A549 treated with AZD2906 at 1 μM for 4 hours (cell line): ENCODE measurements around the gene MAST1. TPM values are rescaled to one million over a fixed set of nuclear protein-coding genes. Genes with fewer than 3 reads are reported as not detected.

Source experiments
- total RNA-seq: library from RNA; stranded (reverse); fragments of 200-300 nt; extraction: Qiagen RNA extraction; gene quantifications from 5 replicates; pipeline ENCODE4 v1.2.3, GENCODE V29; 2022

MAST1 gene
- total RNA-seq: 1.4 to 2.1 TPM (median 1.6 TPM) in 5 replicates

DNA sequence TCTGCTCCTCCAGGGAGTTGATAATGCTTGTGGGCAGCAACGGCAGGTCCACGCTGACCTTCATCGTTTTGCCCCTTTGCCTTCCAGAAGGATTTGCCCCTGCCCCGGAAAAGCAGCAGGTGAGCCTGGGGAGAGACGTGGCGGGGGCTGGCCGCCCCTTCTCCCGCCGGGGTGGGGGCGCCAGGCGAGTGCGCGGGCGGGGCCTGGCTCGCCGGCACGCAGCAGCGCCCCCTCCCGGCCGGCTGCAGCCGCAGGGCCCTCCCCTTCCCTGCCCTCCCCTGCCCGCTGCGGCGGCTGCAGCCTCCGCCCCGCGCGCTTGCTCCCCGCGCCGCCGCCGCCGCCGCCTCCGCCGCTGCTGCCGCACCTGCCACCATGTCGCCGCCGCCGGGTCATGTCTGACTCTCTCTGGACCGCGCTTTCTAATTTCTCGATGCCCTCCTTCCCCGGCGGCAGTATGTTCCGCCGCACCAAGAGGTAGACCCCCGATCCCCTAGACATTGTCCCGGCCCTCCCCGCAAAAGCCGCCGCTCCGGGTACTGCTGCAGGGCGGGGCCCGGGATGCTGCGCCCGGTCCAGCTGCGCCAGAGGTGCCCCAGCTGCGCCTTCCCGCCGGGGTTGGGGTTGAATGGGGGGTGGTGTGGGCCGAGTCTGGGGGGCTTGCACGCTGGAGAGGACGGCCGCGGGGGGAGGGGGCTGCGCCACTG lies at the start of gene MAST1:
Gene MAST1, plus strand, starts transcription at position 334 of the 704 bp plus-strand sequence. Its CDS starts 58 bp downstream, at position 392.

DNA sequence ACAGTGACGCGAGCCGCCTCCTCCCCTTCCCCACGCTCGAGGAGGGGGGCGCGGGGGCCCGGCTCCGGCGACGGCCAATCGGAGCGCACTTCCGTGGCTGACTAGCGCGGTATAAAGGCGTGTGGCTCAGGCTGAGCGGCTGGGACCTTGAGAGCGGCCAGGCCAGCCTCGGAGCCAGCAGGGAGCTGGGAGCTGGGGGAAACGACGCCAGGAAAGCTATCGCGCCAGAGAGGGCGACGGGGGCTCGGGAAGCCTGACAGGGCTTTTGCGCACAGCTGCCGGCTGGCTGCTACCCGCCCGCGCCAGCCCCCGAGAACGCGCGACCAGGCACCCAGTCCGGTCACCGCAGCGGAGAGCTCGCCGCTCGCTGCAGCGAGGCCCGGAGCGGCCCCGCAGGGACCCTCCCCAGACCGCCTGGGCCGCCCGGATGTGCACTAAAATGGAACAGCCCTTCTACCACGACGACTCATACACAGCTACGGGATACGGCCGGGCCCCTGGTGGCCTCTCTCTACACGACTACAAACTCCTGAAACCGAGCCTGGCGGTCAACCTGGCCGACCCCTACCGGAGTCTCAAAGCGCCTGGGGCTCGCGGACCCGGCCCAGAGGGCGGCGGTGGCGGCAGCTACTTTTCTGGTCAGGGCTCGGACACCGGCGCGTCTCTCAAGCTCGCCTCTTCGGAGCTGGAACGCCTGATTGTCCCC lies 46.8 kb upstream of the MAST1 start, which contains the start of gene JUNB:
Gene JUNB, plus strand, starts transcription at position 142 of the 706 bp plus-strand sequence. Its CDS starts 286 bp downstream, at position 428.

DNA sequence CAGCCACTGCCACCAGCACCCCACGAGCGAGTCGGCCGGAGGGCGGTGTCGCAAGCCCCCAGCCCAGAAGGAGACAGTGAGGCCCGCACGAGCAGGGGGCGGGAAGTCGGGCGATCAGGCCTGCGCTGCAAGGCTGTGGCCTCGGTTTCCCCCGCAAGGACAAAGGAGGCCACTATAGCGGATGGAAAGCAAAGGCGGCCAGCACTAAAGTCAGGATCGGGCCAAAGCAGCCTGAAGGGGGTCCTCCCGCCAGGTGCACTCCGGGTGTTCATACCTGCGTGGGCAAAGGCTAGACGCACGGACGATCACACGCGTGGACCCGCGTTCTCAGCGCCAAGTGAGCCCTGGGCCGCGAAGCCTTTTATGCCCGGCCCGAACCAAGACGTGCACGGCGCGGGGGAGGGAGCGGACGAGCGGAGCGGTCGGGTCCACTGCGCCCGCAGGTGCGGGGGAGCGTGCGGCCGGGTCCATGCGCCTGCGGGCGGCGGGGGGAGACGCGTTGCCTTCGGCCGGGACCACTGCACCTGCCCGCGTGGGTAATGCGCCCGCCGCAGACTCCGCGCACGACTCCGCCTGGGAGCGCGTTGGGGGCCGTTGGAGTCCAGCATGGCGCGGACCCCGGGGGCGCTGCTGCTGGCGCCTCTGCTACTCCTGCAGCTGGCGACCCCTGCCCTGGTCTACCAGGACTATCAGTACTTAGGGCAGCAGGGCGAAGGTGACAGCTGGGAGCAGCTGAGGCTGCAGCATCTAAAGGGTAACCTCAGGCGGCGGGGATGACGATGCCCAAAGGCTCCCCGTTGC lies 36.6 kb upstream of the MAST1 start, which contains the start of the genes PRDX2 and THSD8:
Gene PRDX2, minus strand, starts transcription at position 335 of the 801 bp plus-strand sequence. CDS start 539 bp downstream, outside the sequence.
Gene THSD8, plus strand, starts transcription at position 604 of the 801 bp plus-strand sequence. Its CDS starts 3 bp downstream, at position 607.

GRCh38 chr19:12806242-12807081 lies 31.9 kb upstream of the MAST1 start, which contains the start of gene RNASEH2A:
TSS of gene RNASEH2A (plus strand) at chr19:12806584. CDS start at chr19:12806674, 90 bp downstream.

GRCh38 chr19:12834566-12834943 lies 3.8 kb upstream of the MAST1 start, which contains the start of gene RTBDN:
TSS of gene RTBDN (minus strand) at chr19:12834579. CDS start at chr19:12829979, 4,600 bp downstream.

DNA sequence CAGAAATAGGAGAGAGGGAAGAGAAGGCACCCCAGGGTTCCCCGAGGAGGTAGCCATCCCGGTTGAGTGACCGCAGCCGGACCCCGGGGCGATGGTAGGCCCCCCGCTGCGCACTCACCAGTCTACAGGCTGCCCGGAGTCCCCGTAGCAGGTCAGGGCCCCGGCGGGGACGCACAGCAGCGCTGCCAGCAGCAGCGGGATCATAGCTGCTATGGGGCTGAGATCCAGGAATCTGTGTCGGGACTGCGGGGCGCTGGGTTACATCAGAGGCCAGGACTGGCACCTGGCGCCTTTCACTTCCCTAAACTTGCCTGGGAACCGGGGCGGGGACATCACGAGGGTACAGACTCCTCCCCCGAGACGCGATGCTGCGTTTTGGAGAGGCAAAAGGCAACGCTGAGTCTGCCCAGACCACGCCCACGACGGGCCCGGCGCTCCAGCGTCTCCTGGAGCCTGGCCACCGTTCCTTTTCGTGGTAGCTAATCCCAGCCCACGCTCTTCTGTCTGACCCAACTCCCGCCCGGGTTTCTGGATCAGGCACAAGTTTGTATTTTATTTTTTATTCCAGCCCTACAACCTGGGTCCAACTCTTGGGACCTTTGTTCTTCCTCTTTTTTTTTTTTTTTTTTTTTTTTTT lies 43.0 kb downstream of the MAST1 start, which contains the start of gene DNASE2:
Gene DNASE2, minus strand, starts transcription at position 278 of the 637 bp plus-strand sequence. Its CDS starts 74 bp downstream, at position 204.

GRCh38 chr19:12886969-12887747 lies 48.8 kb downstream of the MAST1 start, which contains the start of gene KLF1:
TSS of gene KLF1 (minus strand) at chr19:12887201. CDS start at chr19:12887140, 61 bp downstream.

DNA sequence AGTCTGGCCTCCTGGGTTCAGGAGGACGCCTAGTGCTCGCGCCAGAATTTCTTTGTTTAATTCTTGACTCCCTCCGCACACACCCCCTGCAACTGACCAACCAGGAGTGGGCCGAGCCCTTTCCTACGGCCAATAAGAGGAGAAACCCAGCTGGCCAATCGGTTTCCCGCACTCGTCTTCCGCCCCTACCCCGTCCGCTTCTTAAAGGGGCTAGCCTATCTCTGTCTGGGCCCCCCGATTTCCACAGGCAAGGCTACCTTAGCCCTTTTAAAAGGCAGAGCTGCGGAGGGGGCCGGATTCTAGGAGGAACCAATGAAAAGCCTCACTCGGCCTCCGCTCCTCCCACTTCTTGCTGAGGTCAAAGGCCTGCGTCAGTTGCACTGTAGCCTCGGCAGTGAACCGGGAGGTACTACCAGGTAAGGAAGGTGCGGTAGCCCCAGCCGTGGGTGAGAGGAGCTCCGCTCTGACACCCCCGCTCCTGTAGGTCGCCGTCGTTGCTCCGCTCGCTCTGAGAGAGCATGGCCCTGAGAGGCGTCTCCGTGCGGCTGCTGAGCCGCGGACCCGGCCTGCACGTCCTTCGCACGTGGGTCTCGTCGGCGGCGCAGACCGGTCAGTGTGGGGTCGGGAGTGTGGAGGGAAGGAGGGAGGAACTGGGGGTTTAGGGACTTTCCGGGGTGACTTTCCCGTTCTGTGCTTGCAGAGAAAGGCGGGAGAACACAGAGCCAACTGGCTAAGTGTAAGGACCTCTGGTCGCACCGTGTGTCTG lies 52.7 kb downstream of the MAST1 start, which contains the start of gene GCDH:
Gene GCDH, plus strand, starts transcription at position 374 of the 766 bp plus-strand sequence. Its CDS starts 145 bp downstream, at position 519.

Other genes with a start within 250 kb of the MAST1 start
- gene ZNF490, start 227.7 kb upstream of the MAST1 start, total RNA-seq: 0.50 to 1.3 TPM (median 0.61 TPM) in 5 replicates
- gene ZNF791, start 227.6 kb upstream of the MAST1 start, total RNA-seq: 4.0 to 5.8 TPM (median 5.0 TPM) in 5 replicates
- 17.1 to 23.1 TPM (median 20.5 TPM) in 5 replicates for gene MAN2B1, start 171.8 kb upstream of the MAST1 start, total RNA-seq
- 7.4 to 11.2 TPM (median 9.7 TPM) in 5 replicates for gene WDR83, start 171.7 kb upstream of the MAST1 start, total RNA-seq
- gene DHPS, start 156.6 kb upstream of the MAST1 start, total RNA-seq: 36.8 to 48.6 TPM (median 46.6 TPM) in 5 replicates
- gene GNG14, start 150.5 kb upstream of the MAST1 start, total RNA-seq: not detected in 5 replicates
- 8.9 to 12.9 TPM (median 12.4 TPM) in 5 replicates for gene FBXW9, start 141.9 kb upstream of the MAST1 start, total RNA-seq
- gene TNPO2, start 114.6 kb upstream of the MAST1 start, total RNA-seq: 26.6 to 34.8 TPM (median 30.9 TPM) in 5 replicates
- gene TRIR, start 103.8 kb upstream of the MAST1 start, total RNA-seq: 170 to 218 TPM (median 210 TPM) in 5 replicates
- 76.4 to 107 TPM (median 98.1 TPM) in 5 replicates for gene GET3, start 101.0 kb upstream of the MAST1 start, total RNA-seq
- gene BEST2, start 86.7 kb upstream of the MAST1 start, total RNA-seq: 2.4 to 4.3 TPM (median 3.7 TPM) in 5 replicates
- 9.2 to 12.4 TPM (median 10.0 TPM) in 5 replicates for gene HOOK2, start 63.0 kb upstream of the MAST1 start, total RNA-seq
- 127 to 217 TPM (median 181 TPM) in 5 replicates for gene JUNB, start 47.0 kb upstream of the MAST1 start, total RNA-seq
- gene PRDX2, start 36.7 kb upstream of the MAST1 start, total RNA-seq: 0.59 to 1.1 TPM (median 0.74 TPM) in 5 replicates
- gene THSD8, start 36.4 kb upstream of the MAST1 start, total RNA-seq: 8.0 to 11.7 TPM (median 10.6 TPM) in 4 of 5 replicates, not detected in the other
- gene RNASEH2A, start 31.9 kb upstream of the MAST1 start, total RNA-seq: 33.8 to 49.7 TPM (median 47.7 TPM) in 5 replicates
- 0.20 to 0.32 TPM (median 0.22 TPM) in 4 of 5 replicates, not detected in the other for gene RTBDN, start 3.9 kb upstream of the MAST1 start, total RNA-seq
- 25.3 to 31.3 TPM (median 30.2 TPM) in 5 replicates for gene DNASE2, start 42.9 kb downstream of the MAST1 start, total RNA-seq
- gene KLF1, start 48.7 kb downstream of the MAST1 start, total RNA-seq: 0.05 TPM in 1 of 5 replicates, not detected in the others
- 8.3 to 10.7 TPM (median 8.8 TPM) in 5 replicates for gene GCDH, start 52.6 kb downstream of the MAST1 start, total RNA-seq
- gene SYCE2, start 80.8 kb downstream of the MAST1 start, total RNA-seq: 0.24 to 0.59 TPM (median 0.45 TPM) in 5 replicates
- 65.5 to 76.9 TPM (median 69.5 TPM) in 5 replicates for gene FARSA, start 95.2 kb downstream of the MAST1 start, total RNA-seq
- gene CALR, start 100.1 kb downstream of the MAST1 start, total RNA-seq: 477 to 541 TPM (median 511 TPM) in 5 replicates
- gene RAD23A, start 107.3 kb downstream of the MAST1 start, total RNA-seq: 66.2 to 83.2 TPM (median 80.9 TPM) in 5 replicates
- 30.8 to 58.1 TPM (median 54.9 TPM) in 5 replicates for gene GADD45GIP1, start 118.7 kb downstream of the MAST1 start, total RNA-seq
- 0.06 to 0.09 TPM (median 0.07 TPM) in 3 of 5 replicates, not detected in the others for gene DAND5, start 131.1 kb downstream of the MAST1 start, total RNA-seq
- 3.2 to 4.0 TPM (median 3.5 TPM) in 5 replicates for gene NFIX, start 157.0 kb downstream of the MAST1 start, total RNA-seq